ENCODE data around the gene PPM1N. TPM values are rescaled to one million over a fixed set of nuclear protein-coding genes. Genes with fewer than 3 reads are reported as not detected.

PPM1N gene
- total and polyA plus RNA-seq, 2 of the 13 experiments (the other 11 are each of a cell fraction or from before 2014, with no cell fraction given), result 0.31 to 1.8 TPM

GRCh38 chr19:45469945-45470761, 28.1 kb upstream of the PPM1N start (continued):
- no peak for TF ChIP-seq ZNF484 (CRISPR knock-in tag; IDR thresholded peaks at IDR 0.05; ENCODE audit: borderline replicate concordance, low read depth)
- no peak for TF ChIP-seq PRDM4 (CRISPR knock-in tag; IDR thresholded peaks at IDR 0.05; ENCODE audit: borderline replicate concordance)
- no peak for TF ChIP-seq ZNF784 (CRISPR knock-in tag; IDR thresholded peaks at IDR 0.05; ENCODE audit: borderline replicate concordance)
- TF ChIP-seq SIN3A (IDR thresholded peaks at IDR 0.05; ENCODE audit: borderline replicate concordance, low read depth, low read length), result no peak
- TF ChIP-seq ZSCAN21 (CRISPR knock-in tag; IDR thresholded peaks at IDR 0.05; ENCODE audit: borderline replicate concordance), result no peak
- no peak for TF ChIP-seq SIX1 (CRISPR knock-in tag; IDR thresholded peaks at IDR 0.05; ENCODE audit: borderline replicate concordance)
- no peak for TF ChIP-seq KIAA2018 (CRISPR knock-in tag; IDR thresholded peaks at IDR 0.05; ENCODE audit: borderline replicate concordance)
- 0 out of 2 replicates have a peak, but pooled peaks have one; percentile 11 for TF ChIP-seq ZNF629 (CRISPR knock-in tag; conservative IDR thresholded peaks at IDR 0.05)
- TF ChIP-seq ZNF652 (CRISPR knock-in tag; IDR thresholded peaks at IDR 0.05; ENCODE audit: borderline replicate concordance, low read depth), result no peak
- TF ChIP-seq NR3C1 (CRISPR knock-in tag; IDR thresholded peaks at IDR 0.05), result no peak
- no peak for TF ChIP-seq ZNF770 (CRISPR knock-in tag; IDR thresholded peaks at IDR 0.05)
- TF ChIP-seq ZNF572 (CRISPR knock-in tag; IDR thresholded peaks at IDR 0.05), result no peak
- no peak for TF ChIP-seq GTF2F1 (IDR thresholded peaks at IDR 0.05; ENCODE audit: low read length)
- no peak for TF ChIP-seq ZNF326 (CRISPR knock-in tag; IDR thresholded peaks at IDR 0.05; ENCODE audit: borderline replicate concordance)
